ENCODE measurements around the gene LRP5.

GRCh38 chr11:68295940-68296339 lies 16.5 kb upstream of the LRP5 start:
- TF ChIP-seq CTCF (IDR thresholded peaks at IDR 0.05) (no peak), POLR2A (IDR thresholded peaks at IDR 0.05) (no peak)

Data from suprapubic skin (tissue), 3 donors.